Suprapubic skin (tissue), 3 donors: ENCODE measurements around the gene BTBD6.

ENCODE experiments used
- CTCF ChIP-seq, 2 donors: fragments of 200-600 bp in 1 of 2; fragments of 450-650 bp in 1 of 2; sonication (generic) in 1 of 2; IDR thresholded peaks; one replicate each; pipeline ENCODE4 v1.5.1; 2016 to 2019; ENCODE audit warnings: antibody characterized with exemption in 2 of 2, mild to moderate bottlenecking in 1 of 2, moderate library complexity in 1 of 2
- POLR2A ChIP-seq, 2 donors: fragments of 450-650 bp; IDR thresholded peaks; one replicate each; pipeline ENCODE4 v1.6.1; 2017; ENCODE audit warnings: antibody characterized with exemption in 2 of 2, mild to moderate bottlenecking in 2 of 2, moderate library complexity in 2 of 2

GRCh38 chr14:105203701-105204100 is 44.6 kb upstream of the BTBD6 start:
- TF ChIP-seq POLR2A (IDR thresholded peaks at IDR 0.05) (no peak), CTCF (IDR thresholded peaks at IDR 0.05) (no peak)
